ENCODE results near the gene RAMP2. TPM values are rescaled to one million over a fixed set of nuclear protein-coding genes. Genes with fewer than 3 reads are reported as not detected.
A peak's percentile ranks its signal among the peaks of the same experiment; 100 is the strongest.
"Not testable (repeated sequence)": the region's sequence is repeated elsewhere in the genome, so short reads cannot be mapped to it uniquely, and the experiment has no call there.

RAMP2 gene
- total RNA-seq, 1 donor from 2014 or later, result 41.9 TPM

DNA sequence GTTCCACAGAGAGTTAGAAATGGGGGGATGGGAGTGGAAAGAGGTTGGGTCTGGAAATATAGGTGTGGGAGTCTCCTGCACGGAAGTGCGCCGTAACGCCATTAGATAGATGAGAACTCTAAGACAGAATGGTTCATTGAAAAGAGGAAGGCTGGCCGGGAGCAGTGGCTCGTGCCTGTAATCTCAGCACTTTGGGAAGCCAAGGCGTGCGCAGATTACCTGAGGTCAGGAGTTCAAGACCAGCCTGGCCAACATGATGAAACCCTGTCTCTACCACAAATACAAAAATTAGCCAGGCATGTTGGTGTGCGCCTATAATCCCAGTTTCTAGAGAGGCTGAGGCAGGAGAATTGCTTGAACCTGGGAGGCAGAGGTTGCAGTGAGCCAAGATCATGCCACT is 7.0 kb downstream of the RAMP2 start:
- not testable (repeated sequence) for DNase-seq (ENCODE audit: low spot score)

GRCh38 chr17:42769964-42770363 is 8.9 kb downstream of the RAMP2 start:
- DNase-seq (ENCODE audit: low spot score), result not testable (repeated sequence)

DNA sequence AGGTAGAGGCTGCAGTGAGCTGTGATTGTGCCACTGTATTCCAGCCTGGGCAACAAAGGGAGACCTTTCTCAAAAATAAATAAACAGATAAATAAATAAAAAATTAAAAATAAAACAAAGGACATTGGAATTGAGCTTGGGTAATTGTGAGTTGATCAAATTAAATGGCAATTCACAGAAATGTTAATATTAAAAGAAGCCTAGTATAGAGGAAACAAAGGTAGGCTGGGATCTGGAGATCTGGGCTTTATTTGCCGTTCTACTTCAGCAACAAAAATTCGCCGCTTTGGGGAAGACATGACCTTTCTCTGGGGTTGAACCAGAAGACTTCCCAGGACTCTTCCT is 11.9 kb downstream of the RAMP2 start:
- DNase-seq (ENCODE audit: low spot score), result no peak

DNA sequence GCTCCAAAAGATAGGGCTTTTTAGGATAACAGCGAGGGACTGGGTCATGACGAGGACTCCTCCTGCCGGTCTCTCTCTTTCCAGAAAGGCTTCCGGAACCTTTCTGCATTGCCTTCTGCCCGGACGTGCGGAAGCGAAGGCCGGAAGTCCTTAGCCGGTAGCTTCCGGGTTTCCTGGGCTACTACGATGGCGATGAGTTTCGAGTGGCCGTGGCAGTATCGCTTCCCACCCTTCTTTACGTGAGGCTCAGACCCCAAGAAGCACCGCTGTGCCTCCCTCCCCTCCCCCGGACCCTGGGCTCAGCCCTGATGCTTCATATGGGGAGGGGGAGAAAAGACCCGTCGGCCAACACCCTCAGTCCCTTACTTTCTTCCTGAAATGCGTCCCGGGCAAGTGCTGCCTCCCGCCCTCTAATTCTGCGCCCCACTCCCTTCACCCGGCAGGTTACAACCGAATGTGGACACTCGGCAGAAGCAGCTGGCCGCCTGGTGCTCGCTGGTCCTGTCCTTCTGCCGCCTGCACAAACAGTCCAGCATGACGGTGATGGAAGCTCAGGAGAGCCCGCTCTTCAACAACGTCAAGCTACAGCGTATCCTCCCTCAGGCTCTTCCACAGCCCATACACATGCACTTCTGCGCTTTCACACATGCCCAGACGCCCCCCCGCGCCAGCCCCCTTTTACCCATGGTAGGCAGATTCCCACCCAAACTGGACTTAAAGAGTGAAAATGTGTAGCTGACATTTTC is 12.4 kb downstream of the RAMP2 start, which contains the start of gene VPS25:
VPS25 (plus strand) TSS at position 160 of the 746 bp plus-strand sequence; CDS start at position 187, 27 bp downstream.
- DNase-seq (ENCODE audit: low spot score), result peak; percentile 81

GRCh38 chr17:42774066-42774745 is 13.2 kb downstream of the RAMP2 start:
- no peak for DNase-seq (ENCODE audit: low spot score)

GRCh38 chr17:42775534-42776098 is 14.6 kb downstream of the RAMP2 start:
- no peak for DNase-seq (ENCODE audit: low spot score)

DNA sequence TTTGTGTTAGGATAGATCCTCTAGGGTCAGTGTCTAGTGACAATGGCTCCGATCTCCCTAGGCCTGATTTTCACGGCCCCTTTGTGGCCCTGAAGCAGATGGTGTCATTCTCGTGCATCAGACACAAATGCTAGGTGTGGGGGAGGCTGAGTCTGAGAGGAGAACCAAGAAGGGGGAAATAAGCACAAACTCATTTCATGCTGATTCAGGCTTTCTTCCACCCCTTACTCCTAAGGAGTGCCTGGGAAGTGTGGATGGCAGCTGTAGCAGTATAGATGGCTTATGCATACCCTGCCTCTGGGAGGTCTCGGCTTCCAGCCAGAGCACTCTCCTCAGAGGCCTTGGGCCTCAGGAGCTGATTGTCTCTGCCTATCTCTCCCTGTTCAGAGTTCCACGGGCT is 17.5 kb downstream of the RAMP2 start:
- DNase-seq (ENCODE audit: low spot score), result no peak

DNA sequence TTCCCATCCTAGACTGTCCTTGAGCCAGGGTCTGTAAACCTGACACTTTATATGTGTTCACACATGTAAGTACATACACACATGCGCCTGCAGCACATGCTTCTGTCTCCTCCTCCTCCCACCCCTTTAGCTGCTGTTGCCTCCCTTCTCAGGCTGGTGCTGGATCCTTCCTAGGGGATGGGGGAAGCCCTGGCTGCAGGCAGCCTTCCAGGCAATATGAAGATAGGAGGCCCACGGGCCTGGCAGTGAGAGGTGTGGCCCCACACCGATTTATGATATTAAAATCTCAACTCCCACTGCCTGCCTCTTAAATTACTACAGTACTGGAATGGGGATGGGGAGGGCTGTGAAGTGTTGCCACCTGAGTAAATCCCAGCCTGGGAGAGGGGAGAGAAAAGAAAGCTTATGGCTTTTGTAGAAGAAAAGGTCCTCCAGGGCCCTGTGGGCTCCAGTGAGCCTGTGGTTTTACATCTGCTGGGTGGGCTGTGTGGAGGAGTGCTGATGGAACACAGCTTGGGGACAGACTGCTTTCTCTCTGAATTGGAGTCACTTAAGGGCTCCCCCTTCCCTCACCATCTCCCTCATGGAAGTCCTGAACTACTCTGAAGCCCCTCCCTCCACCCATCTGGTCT is 18.4 kb downstream of the RAMP2 start:
- DNase-seq (ENCODE audit: low spot score), result no peak

DNA sequence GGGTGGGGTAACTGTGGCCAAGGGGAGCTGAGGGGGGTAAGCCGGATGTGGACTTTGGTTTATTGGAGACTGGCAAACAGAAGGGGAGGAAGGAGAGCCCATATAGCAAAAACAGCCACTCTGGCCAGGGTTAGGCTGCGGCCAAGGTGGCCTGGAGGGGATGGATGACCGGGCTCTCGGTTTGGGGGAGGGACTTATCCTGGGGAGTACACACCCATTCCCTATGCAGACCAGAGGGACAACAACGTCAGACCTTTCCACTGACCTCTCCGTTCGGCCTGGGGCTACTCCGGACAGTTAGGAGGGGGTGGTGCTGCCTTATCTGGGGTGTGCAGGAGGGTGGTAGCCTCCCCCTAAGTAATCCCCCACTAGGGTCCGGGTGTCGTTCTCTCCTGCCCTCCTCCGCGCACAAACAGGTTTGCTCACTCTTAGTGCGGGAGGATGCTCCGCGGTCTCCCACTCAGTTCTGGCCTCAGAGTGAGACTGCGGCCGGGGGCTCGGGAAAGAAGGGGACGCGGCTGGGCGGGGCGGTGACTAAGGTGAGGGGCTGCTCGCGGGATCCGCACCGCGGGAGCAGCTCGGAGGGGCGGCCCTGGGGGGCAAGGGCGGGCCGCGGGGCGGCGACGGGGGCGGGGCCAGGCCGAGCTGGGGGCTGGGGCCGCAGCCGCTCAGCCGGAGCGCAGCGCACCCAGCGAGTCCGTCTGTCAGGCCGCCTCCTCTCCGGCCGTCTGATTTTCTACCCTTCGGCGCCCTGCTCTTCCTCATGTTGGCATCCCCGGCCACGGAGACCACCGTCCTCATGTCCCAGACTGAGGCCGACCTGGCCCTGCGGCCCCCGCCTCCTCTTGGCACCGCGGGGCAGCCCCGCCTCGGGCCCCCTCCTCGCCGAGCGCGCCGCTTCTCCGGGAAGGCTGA is 19.2 kb downstream of the RAMP2 start, which contains the start of gene WNK4:
WNK4 (plus strand) TSS at position 675 of the 915 bp plus-strand sequence; CDS start at position 764, 89 bp downstream.
- no peak for DNase-seq (ENCODE audit: low spot score)

- DNase-seq (ENCODE audit: low spot score), result no peak
Measured at GRCh38 chr17:42780851-42781638, 20.0 kb downstream of the RAMP2 start.

DNA sequence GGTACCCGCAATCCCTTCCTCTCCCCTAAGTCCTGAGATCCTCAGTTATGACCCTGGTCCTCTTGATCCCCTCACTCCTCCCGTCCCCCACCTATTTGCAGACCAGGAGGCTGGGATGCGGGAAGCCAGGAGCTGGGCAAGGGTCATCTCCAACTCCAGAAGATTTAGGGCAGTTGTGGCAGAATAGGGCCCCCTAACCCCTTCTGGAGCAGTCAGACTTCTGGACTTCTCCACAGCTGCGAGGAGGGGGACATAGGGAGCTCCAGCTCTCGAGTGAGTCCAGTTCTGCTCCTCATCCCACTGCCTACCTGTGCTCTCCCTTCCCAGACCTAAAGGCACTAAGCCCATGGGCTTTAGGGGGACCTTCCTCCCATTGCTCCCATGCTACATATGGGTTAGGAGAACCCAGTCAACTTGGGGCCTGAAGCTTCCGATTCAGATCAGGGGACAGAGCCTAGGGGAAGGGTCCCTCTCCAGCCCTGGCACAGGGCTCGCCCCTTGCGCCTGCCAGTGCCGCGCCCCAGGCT is 20.7 kb downstream of the RAMP2 start:
- DNase-seq (ENCODE audit: low spot score), result no peak

DNA sequence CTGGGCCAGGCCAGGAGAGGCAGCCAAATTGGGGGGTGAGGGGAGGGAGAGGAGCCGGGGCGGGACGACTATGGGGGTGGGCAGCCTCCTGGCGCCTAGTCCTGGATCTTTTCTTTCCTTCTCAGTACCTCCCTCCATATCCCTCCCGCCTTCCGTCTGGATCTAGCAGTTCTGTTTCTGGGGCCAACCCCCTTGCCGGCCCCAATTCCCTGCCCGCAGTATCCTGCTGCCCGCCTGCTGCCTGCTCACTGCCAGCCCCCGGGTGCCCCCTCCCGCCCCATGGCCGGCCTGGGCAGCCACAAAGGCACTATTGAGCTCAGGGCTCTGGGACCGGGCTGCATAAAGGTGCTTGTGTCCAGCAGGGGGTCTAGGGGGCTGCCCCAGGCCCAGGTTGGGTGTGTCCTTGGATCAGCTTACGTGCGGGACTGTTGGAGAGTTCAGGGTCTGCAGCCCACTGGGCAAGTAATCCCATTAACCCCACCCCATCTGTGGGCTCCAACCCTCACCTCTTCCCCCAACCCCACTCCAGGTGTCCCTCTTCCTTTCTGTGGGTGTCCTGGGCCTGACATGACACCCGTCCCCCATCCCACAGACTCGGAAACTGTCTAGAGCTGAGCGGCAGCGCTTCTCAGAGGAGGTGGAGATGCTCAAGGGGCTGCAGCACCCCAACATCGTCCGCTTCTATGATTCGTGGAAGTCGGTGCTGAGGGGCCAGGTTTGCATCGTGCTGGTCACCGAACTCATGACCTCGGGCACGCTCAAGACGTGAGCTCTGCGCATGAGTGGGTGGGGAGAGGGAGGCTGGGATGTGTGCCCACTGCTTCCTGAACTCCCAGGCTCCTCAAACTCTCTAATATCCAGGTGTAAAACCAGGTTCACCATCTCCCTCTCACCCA is 21.4 kb downstream of the RAMP2 start:
- no peak for DNase-seq (ENCODE audit: low spot score)

- DNase-seq (ENCODE audit: low spot score), result no peak
Measured at GRCh38 chr17:42783062-42783790, 22.2 kb downstream of the RAMP2 start.

DNA sequence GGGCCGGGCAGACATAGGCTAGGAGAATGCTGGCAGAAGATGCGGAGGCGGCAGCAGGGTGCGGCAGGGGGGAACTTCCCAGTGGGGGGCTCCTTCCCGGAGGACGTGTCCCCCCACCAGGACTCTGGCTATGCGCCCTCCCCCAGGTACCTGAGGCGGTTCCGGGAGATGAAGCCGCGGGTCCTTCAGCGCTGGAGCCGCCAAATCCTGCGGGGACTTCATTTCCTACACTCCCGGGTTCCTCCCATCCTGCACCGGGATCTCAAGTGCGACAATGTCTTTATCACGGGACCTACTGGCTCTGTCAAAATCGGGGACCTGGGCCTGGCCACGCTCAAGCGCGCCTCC is 22.7 kb downstream of the RAMP2 start:
- no peak for DNase-seq (ENCODE audit: low spot score)

- no peak for DNase-seq (ENCODE audit: low spot score)
Measured at GRCh38 chr17:42784409-42784808, 23.4 kb downstream of the RAMP2 start.

DNA sequence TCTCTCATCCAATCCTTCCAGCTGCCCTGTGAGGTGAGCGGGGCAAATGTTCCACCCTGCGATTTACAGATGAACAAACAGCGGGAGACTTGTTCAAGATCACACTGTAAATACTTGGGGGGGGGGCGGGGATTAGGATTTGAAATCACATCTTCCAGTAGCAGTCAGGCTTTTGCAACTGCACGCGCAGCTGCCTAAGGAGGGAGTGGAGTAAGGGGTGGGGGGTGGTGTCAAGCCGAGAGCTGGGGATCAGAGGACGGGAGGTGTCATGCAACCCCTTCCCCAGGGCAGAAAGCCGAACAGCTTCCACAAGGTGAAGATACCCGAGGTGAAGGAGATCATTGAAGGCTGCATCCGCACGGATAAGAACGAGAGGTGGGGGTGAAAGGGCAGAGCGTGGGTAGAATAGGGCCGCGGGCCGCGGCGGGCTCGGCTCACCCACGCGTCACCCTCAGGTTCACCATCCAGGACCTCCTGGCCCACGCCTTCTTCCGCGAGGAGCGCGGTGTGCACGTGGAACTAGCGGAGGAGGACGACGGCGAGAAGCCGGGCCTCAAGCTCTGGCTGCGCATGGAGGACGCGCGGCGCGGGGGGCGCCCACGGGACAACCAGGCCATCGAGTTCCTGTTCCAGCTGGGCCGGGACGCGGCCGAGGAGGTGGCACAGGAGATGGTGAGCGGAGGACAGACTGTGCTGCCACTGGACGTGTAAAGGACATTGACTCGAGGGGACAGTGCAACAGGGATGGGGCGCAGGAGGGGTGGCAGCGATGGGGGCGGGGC is 24.0 kb downstream of the RAMP2 start:
- DNase-seq (ENCODE audit: low spot score), result no peak

DNA sequence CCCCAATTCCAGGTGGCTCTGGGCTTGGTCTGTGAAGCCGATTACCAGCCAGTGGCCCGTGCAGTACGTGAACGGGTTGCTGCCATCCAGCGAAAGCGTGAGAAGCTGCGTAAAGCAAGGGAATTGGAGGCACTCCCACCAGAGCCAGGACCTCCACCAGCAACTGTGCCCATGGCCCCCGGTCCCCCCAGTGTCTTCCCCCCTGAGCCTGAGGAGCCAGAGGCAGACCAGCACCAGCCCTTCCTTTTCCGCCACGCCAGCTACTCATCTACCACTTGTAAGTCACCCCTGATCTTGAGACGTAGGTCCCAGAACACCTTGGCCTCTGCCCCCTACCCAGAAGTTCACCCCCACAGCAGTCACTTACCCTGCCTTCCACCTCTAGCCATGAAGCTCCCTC is 26.2 kb downstream of the RAMP2 start:
- DNase-seq (ENCODE audit: low spot score), result no peak

DNA sequence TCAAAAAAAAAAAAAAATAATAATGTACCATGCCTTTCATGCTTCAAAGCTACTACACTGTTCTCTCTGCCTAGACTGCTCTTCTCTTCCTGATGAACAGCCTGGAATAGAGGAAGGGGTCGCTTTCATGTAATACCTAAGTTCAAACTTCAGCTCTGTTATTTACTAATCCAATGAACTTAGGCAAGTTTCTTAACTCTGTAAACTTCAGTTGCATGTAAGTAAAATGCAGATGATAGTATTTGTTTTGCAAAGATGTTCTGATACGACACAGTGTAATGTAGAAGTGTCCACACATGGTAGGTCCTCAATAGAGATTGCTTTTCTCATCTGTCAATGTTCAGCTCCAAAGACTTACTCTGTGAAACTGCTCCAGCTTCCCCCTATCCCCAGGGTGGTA is 30.9 kb downstream of the RAMP2 start:
- no peak for DNase-seq (ENCODE audit: low spot score)
